ENCODE measurements around the gene FSD1L.

FSD1L gene

DNA sequence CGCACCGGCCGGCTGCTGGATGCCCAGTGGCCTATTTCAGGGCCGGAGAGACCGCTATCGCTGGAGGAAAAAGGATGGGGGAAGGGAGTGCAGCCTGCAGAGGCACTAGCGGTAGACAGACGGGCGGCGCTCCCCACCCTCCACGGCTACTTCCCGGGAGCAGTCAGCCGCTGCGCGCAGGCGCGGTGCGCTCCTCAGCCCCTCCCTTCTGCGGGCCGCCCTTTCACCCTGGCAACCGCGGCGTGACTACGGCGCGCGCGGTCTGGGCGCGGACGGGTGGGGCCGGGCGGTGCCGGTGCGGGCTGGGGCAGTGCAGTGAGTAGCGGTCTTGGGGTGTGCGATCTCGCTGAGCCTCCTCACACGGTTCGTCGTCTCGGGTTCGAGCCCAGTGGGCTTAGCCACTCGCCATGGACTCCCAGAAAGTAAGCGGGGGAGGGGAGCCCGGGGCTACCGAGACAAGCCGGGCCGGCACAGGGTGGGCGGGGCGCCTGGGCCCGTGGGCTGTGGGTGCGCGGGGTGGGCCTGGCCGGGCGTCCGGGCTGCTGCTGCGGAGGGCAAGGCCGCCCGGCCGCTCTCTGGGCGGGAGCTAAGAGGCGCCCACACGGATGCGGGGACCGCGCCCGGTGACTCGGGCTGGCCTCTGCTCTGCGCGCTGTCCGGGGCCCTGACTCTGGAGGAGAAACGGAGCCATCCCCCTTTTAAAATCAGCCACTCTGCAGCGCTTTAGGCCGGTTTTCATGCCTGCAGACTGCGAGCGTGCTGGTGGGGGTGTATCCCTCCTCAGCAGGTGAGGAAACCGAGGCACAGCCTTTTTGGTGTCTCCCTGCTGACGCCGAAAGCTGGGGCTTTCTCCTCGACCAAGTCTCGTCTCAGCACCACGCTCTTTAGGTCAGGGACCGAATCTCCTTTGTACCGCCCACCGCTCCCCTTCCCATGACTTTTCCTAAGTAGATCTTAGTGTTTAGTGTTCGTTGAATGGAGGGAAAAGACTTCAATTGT is at the start of gene FSD1L:
Gene FSD1L, plus strand, starts transcription at position 221 of the 999 bp plus-strand sequence. Its CDS starts 187 bp downstream, at position 408.
- peak; percentile 98 for DNase-seq (ENCODE audit: low spot score)

DNA sequence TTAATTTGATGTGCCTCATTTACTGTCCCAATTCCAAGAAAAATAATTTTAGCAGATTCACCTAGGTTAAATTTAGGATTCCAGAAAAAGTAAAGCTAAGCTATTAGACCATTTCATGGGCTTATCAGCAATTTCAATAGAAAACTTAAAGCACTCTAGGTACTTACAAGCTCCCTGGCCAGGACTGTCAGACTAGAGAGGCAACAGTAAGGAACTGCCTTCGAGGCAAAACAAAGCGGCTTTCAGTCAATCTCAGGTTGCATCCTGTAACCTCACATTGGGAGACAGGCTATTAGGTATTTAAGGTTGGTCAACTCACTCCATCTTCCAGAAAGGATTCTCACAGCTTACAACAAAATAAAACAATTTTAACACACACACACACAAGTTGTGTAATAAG is 48.7 kb upstream of the FSD1L start:
- no peak for DNase-seq (ENCODE audit: low spot score)

DNA sequence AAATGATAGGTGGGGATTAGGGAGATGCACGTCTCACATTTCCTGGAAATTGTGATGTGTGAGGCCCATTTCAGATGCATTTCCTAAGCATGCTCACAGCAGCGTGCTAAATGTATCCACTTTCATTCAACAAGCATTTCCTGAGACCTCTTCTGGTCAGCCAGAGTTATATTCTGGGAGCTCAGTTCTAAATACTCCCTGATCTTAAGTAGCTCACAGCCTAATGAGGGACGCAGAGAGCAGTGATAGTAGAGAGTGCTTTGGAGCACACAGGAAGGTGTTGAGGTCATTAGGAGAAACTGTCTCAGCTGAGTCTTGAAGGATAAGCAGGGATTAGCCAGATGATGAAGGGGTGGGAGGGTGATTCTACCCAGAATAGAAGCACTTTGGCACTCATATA is 46.2 kb upstream of the FSD1L start:
- peak; percentile 27 for DNase-seq (ENCODE audit: low spot score)

DNA sequence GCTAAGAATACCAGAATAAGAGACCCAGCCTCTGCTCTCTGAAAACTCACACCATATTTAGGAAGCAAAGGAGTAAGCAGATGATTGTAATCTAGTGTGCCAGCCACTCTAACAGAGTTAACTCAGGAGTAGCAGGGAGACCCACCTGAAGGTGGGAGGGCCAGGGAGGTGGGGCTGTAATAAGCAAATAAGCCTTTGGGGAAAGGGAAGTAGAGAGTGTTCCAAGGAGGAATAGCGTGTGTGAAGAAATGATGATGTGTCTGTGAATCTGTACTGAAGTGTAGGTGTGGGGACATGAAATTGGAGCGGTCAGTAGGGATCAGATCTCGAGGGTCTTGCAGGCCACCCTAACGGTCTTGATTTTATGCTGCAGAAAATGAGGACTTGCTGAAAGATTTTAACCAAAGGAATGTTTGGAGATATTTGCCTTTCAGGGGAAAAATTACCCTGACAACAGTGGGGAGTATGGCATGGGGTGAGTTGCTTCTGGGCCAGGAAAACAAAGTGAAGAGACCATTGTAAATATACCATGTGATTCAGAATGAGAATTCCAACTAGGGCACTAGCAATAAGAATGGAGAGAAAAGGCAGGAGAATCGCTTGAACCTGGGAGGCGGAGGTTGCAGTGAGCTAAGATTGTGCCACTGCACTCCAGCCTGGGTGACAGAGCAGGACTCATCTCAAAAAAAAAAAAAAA is 44.1 kb upstream of the FSD1L start:
- DNase-seq (ENCODE audit: low spot score), result no peak

DNA sequence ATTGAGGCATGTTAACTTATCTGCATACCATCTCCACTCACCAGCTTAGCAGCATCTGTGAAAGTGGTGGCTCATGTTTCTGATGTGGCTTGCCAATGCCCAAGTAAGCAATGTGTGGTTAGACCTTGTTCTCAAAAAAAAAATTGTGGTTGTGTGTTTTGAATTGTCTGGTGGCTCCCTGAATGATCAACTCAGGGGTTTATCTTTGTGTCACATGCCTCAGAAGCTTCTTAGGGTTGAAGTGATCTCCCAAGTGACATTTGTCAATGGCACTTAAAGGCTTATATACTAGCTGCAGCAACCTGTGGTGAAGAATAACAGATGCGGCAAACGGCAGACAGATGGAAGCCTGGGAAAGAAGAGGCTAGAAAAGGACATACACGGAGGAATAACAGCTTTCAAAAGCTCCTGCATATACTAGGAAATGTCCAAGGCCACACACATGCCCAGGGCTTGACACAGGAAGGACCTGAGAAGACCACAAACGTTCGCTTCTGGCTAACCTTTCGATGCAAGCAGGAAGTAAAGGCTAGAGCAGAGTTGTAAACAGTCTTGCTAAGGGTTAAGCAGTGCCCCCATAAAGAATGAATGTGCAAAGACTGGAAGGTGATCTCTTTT is 42.2 kb upstream of the FSD1L start:
- no peak for DNase-seq (ENCODE audit: low spot score)

DNA sequence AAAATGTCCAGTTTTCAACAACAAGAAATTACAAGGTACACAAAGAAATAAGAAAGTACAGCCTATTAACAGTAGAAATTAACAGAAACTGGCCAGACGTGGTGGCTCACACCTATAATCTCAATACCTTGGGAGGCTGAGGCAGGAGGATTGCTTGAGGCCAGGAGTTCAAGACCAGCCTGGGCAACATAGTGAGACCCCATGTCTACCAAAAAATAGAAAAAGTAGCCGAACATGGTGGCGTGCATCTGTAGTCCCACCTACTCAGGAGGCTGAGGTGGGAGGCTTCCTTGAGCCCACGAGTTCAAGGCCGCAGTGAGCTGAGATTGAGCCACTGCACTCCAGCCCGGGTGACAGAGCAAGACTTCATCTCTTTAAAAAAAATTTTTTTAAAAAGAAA is 41.5 kb upstream of the FSD1L start:
- no peak for DNase-seq (ENCODE audit: low spot score)

DNA sequence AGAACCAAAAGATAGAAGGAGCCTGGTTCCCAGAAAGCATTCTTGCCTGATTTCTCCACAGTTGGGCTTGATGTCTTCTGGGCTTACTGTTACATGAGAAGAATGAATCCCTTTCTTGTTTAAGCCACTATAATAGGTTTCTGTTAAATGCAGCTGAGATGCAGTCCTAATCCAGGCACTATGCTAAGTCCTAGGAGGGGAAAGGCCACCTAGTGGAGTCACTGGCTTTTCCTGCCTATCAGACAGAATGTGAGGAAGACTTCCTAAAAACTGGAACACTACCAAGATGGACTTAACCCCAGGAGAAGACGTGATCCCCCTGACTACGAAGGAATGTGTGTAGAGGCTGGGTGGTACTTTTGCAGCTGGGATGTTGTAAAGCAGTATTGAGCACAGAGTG is 34.3 kb upstream of the FSD1L start:
- DNase-seq (ENCODE audit: low spot score), result peak; percentile 49

DNA sequence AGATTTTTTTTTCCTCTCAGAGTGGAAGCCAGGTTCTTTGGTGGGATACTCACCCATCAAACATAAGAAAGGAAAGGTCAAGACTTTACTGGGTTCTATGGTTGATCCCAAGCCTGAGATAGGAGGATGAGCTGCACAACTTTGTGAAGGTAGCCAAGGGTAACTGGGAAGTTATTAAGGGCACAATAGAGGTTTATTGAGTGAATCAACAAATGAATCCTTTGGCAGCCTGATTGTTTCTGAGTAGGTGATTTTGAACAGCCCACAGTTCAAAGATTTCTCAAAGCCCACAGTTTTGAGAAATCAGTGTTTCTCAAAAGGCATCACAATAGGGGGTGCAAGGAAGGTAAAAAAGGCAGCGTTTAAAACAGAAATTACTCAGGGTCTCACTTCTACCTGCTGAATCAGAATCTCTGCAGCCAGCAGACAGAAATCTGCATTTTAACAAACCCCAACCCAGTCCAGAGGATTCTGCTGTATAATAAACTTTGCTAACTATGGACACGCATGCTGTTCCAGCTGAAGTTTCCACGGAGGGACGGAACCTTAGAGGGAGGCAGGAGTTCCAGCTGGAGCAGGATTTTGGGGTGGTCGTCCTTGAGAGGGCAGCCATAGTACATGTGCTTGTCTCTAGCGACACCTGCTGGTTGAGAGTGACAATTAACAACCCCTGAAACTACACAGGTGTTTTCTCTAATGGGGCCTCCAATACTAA is 32.7 kb upstream of the FSD1L start:
- peak; percentile 67 for DNase-seq (ENCODE audit: low spot score)

DNA sequence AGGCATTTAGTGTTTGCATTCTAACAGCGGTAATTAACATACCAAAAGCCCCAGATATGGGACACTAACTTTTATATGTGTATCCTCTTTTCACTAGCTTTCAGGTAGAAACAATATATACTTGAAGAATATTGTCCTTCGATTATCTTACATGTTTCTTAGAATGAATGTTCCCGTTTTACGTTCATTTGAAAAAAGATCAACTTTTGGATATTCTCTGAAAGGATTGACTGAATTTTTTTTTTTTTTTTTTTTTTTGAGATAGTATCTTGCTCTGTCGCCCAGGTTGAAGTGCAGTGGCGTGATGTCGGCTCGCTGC is 32.2 kb upstream of the FSD1L start:
- no peak for DNase-seq (ENCODE audit: low spot score)

DNA sequence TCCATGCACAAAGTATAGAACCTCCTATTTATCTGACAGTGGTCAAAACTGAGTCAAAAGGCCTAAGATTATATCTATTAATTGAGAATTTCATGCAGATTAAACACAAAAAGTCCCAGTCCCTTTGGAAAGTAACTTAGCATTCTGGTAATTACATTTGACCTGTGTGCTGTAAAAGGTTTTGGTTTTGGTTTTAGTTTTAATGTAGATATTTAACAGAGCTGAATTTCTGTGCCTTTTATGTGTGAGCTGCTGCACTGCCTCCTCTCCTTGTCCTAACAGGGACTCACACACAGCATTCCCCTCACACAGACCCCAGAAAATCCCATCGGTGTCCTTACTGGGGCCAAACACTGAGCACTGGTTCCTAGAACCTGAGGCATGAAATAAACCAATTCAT is 31.0 kb upstream of the FSD1L start:
- DNase-seq (ENCODE audit: low spot score), result no peak

DNA sequence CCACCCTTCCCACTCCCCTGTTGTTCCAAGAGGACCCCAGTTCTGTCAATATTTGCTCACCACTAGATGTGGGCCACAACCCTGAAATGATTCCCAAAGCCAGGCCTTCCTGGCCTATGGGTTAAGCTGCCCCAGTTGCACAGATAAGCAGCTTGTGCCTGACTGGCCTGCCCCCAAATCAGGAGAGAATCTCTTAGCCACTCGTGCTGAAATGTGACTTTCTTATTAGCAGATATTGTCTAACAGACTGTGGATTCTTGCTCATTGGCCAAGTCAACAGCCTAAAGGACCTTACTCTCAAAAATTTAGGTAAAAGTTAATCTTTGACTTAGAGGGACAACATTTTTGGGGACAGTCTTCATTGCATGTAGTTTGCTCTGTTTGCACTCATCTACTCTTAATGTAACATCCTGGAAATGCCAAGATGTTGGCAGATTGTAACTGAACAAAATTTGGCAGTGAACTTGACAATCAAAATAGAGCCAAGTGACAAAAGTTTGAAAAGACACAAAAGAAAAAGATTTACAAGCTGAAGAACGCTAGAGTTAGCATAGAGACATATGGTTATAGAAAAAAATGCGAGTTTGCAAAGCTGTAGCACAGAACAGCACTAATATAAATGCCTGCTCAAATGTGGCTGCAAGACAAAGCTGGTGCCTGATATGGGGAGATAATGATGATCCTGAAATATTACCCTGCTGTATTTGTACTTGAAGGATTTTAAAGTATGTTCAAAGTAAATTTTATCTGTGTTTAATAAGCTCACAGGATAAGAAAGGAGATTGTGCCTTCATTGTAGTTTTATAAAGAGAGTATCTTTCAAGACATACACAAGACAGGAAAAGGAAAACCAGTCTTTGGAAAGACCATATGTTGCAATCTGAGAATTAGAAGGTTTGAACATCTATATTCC is 29.0 kb upstream of the FSD1L start:
- DNase-seq (ENCODE audit: low spot score), result no peak

DNA sequence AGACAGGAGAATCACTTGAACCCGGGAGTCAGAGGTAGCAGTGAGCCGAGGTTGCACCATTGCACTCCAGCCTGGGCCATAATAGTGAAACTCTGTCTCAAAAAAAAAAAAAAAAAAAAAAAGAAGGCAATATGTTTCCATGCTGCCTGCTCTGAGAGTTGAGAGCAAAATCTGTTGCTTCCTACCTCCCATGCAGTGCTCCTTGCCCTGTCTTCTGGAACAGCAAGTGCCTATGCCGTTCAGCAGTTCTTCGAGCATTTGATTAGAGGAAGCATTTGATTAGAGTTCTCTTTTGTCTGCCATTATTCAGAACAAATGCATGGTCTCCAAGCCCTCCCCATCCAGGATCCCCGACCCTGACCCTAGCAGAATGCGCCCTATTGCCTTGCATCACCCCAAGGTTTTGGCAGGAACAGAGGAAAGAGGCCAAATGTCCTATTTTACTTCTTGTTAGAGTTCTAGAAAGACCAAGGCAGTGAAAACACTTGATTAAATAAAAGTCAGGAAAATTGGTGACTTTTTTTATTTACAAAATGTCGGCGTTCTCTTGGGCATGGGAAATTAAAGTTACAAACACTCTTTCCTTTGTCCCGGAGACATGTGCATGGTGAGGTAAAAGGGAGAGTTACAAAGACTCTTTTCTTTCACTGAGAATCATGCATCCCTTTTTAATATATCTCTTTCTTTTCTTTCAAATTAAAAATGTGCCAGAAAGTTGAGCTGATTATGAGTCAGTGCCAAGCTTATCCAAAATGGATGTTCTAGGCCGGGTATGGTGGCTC is 27.8 kb upstream of the FSD1L start:
- DNase-seq (ENCODE audit: low spot score), result no peak

DNA sequence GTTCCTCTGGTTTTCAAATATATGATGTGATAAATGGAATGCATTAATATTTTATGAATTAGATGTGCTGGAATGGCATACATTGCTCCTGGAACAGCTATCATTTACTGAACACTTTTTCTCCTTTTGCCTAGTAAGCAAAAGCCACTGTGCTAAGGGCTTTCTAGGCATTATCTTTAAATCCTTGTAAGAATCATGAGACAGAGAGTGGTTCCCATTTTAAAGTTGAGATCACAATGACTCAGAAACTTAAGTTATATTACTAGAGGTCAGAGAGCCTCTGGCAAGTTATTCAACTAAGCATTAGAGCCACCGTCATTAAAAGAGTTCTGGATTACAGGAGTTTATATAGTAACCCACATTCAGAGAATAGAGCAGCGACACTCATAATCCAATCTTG is 26.7 kb upstream of the FSD1L start:
- DNase-seq (ENCODE audit: low spot score), result no peak

DNA sequence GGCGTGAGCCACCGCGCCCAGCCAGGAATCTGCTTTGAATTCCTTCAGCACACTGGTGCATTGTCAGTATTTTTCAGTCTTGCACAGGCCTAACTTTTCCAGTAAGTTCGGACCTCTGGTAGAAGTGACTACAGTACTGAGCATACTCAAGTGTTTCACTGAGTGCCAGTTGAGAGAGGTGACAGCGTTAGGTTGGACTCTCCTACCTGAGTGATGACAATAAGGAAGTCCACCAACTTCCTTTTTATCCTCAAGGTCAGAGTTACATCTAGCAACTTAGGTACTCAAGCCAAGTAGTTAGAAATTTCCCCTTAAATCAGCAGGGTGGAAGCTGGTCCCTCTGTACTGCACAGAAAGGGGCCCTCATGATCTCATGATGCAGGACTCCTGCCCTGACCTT is 26.0 kb upstream of the FSD1L start:
- no peak for DNase-seq (ENCODE audit: low spot score)

DNA sequence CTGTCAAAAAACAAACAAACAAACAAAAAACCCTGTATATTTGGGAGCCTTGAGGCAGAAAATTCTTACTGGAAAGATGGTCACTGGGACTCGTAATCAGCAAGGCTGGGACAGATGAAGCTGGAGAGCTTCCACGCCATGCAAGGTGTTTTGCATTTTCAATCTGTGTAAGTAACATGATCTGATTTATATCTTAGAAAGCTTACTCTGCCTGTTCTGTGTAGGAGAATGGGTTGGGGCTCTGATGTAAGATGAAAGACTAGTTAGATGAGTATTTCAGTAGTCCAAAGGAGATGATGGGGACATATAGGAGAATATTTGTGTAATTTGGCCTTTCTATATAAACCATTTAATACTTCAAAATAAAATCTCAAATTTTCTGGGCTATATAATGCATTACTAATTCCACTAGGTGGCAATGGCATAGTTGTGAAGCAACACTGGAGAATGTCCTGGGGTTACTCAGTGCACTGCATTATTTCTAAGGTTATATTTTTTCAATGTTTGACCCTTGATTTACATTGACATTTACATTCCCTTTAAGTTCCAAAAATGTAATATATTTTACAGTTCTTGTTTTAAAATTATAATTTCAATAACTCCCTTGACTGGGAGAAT is 21.9 kb upstream of the FSD1L start:
- DNase-seq (ENCODE audit: low spot score), result peak; percentile 55

DNA sequence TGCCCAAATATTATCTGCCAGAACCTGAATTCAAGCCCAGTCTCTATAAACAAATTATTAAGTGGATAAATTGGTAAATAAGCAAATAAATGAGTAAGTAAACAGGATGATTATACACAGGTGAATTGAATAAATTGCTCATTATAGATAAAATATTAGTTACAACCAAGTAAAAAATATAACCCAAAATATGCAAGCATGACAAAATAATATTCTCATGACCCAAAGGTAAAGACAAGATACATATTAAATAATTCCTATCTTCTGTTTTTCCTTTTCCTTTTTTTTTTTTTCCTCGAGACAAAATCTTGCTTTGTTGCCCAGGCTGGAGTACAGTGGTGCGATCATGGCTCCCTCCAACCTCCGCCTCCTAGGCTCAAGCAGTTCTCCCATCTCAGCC is 21.2 kb upstream of the FSD1L start:
- DNase-seq (ENCODE audit: low spot score), result no peak

DNA sequence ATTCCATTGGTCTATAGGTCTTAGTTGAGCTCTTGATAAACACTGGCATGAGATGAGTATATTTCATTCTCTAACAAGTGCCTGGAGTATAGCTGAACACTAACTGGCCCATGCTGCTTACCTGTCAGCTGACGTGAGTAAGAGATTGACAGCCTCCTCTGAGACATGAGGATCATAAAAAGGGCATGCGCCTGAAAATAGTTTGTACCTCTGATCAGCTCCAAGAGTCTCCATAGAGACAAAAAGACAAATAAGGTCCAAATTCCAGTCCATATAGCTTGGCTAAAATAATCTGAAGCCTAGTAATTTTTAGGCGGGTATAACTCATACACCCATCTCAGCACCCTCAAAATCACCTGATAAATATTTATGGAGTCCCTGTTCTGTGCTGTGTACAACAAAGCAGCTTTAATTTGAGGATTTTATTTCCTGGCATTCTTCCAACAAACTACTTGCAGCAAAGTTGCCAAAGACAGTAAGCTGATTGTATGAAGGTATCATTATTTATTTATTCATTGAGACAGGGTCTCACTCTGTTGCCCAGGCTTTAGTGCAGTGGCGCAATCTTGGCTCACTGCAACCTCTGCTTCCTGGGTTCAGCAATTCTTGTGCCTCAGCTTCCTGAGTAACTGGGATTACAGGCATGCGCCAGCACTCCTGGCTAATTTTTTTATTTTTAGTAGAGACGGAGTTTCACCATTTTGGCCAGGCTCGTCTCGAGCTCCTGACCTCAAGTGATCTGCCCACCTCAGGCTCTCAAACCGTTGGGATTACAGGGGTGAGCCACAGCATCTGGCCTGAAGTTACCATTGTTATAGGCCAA is 16.2 kb upstream of the FSD1L start:
- no peak for DNase-seq (ENCODE audit: low spot score)

DNA sequence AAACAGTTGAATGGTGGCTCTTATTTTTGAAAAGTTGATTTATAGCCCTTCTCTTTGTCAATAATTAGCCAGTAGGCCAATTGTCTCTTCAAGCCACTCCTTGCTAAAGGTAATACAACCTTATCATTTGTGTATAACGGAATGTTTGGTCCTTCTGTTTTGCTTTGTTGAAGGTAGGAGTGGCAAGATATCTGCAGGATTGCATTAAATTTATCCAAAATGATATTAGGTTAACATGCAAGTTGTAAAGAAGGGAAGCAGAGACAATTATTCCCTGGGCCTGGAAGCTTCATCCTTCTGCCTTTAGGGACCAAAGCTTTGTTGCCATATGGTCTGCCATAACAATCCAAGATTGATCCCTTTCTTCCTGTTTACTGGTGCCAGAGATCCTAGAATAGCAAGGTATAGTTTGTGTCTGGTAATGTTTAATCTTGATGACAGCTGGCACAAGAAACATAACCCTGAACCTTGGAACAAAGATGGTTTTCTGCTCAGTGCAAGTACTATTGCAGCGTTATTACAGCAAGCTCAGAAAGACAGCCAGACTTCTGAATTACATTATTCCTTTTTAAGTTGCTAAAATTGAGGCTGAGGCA is 15.5 kb upstream of the FSD1L start:
- DNase-seq (ENCODE audit: low spot score), result no peak

DNA sequence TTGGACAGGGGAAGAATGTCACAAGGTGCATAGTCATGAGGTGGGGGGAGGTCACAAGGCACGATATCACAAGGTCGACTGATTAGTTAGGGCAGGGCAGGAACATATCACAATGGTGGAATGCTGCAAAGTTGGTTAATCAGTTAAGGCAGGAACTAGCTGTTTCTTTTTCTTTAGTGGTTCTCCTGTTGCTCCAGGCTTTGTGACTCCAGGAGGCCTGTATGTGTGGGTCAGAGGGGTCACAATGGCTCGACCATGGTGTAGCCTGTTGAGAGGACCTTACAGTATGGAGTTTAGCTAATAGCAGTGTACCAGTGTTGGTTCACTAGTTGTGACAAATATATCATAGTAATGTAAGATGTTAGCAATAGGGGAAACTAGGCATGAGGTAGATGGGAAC is 12.4 kb upstream of the FSD1L start:
- DNase-seq (ENCODE audit: low spot score), result no peak

All from AG20443 (cell line).